Liver (tissue), 9 donors: Measurements from ENCODE around the gene SALL1. TPM values are rescaled to one million over a fixed set of nuclear protein-coding genes. Genes with fewer than 3 reads are reported as not detected.

Experiments
- DNase-seq: peaks from one replicate; pipeline ENCODE4 v3.0.0-alpha.2; 2017; ENCODE audit warnings: low spot score
- H3K27ac ChIP-seq, 2 donors: one replicate each; pipeline ENCODE4 v1.7.0; 2013; ENCODE audit warnings: inconsistent platforms in 2 of 2, low read length in 2 of 2, control low read depth in 1 of 2, low read depth in 1 of 2, mild to moderate bottlenecking in 1 of 2
- H3K27me3 ChIP-seq, 4 donors: one replicate each; pipeline versions ENCODE4 v1.6.1 to v1.7.0; 2013; ENCODE audit warnings: low read length in 3 of 4, inconsistent platforms in 1 of 4, mild to moderate bottlenecking in 1 of 4, moderate library complexity in 1 of 4; ENCODE audit not compliant: control insufficient read depth in 4 of 4, insufficient read depth in 4 of 4
- H3K36me3 ChIP-seq, 4 donors: one replicate each; pipeline versions ENCODE4 v1.6.1 to v1.7.0; 2013; ENCODE audit warnings: low read length in 3 of 4, mild to moderate bottlenecking in 3 of 4, low read depth in 1 of 4, moderate library complexity in 1 of 4; ENCODE audit not compliant: control insufficient read depth in 4 of 4, insufficient read depth in 3 of 4
- H3K4me1 ChIP-seq, 4 donors: one replicate each; pipeline versions ENCODE4 v1.6.1 to v1.7.0; 2013; ENCODE audit warnings: low read length in 3 of 4, mild to moderate bottlenecking in 3 of 4, moderate library complexity in 1 of 4; ENCODE audit not compliant: control insufficient read depth in 4 of 4, insufficient read depth in 4 of 4
- H3K4me3 ChIP-seq, 3 donors: one replicate each; pipeline versions ENCODE4 v1.6.1 to v1.7.0; 2013; ENCODE audit warnings: low read length in 3 of 3, control low read depth in 1 of 3, low read depth in 1 of 3, mild to moderate bottlenecking in 1 of 3
- H3K9ac ChIP-seq, 2 donors: one replicate each; pipeline ENCODE4 v1.7.0; 2013; ENCODE audit warnings: low read length in 2 of 2, mild to moderate bottlenecking in 2 of 2, moderate library complexity in 2 of 2, control low read depth in 1 of 2, low read depth in 1 of 2
- H3K9me3 ChIP-seq, 4 donors: one replicate each; pipeline versions ENCODE4 v1.6.1 to v1.7.0; 2013; ENCODE audit warnings: low read length in 3 of 4; ENCODE audit not compliant: control insufficient read depth in 4 of 4
- ATF3 ChIP-seq: IDR thresholded peaks from 2 replicates; pipeline ENCODE4 v1.6.1; 2016; ENCODE audit warnings: antibody characterized with exemption
- CTCF ChIP-seq: fragments of 150-350 bp; IDR thresholded peaks from 2 replicates; pipeline ENCODE4 v1.5.1; 2017; ENCODE audit warnings: improper control_type of control experiment, low read depth, low read length; ENCODE audit not compliant: missing input control
- FOXA1 ChIP-seq: IDR thresholded peaks from 2 replicates; pipeline ENCODE4 v1.6.1; 2016; ENCODE audit warnings: antibody characterized with exemption
- FOXA2 ChIP-seq: IDR thresholded peaks from 2 replicates; pipeline ENCODE4 v1.6.1; 2016; ENCODE audit warnings: antibody characterized with exemption
- GABPA ChIP-seq, 2 donors: IDR thresholded peaks in 1 of 2; conservative IDR thresholded peaks in 1 of 2; 2 replicates each; pipeline ENCODE4 v1.6.1; 2016; ENCODE audit warnings: antibody characterized with exemption in 2 of 2, mild to moderate bottlenecking in 1 of 2, moderate library complexity in 1 of 2
- HNF4A ChIP-seq, 2 donors: conservative IDR thresholded peaks; 2 replicates each; pipeline ENCODE4 v1.6.1; 2016; ENCODE audit warnings: antibody characterized with exemption in 2 of 2, mild to moderate bottlenecking in 2 of 2
- HNF4G ChIP-seq: IDR thresholded peaks from 2 replicates; pipeline ENCODE4 v1.6.1; 2016; ENCODE audit warnings: antibody characterized with exemption
- JUND ChIP-seq, 2 donors: IDR thresholded peaks; 2 replicates each; pipeline ENCODE4 v1.6.1; 2016; ENCODE audit warnings: antibody characterized with exemption in 2 of 2
- MAX ChIP-seq: IDR thresholded peaks from 2 replicates; pipeline ENCODE4 v1.6.1; 2016; ENCODE audit warnings: antibody characterized with exemption
- NR2F2 ChIP-seq: IDR thresholded peaks from 2 replicates; pipeline ENCODE4 v1.6.1; 2016; ENCODE audit warnings: antibody characterized with exemption
- REST ChIP-seq: IDR thresholded peaks from 2 replicates; pipeline ENCODE4 v1.6.1; 2016; ENCODE audit warnings: antibody characterized with exemption, mild to moderate bottlenecking
- RXRA ChIP-seq, 2 donors: IDR thresholded peaks; 2 replicates each; pipeline ENCODE4 v1.6.1; 2017 to 2018; ENCODE audit warnings: antibody characterized with exemption in 2 of 2, mild to moderate bottlenecking in 1 of 2
- SP1 ChIP-seq: IDR thresholded peaks from 2 replicates; pipeline ENCODE4 v1.6.1; 2018; ENCODE audit warnings: antibody characterized with exemption, mild to moderate bottlenecking
- TAF1 ChIP-seq: conservative IDR thresholded peaks from 2 replicates; pipeline ENCODE4 v1.6.1; 2016; ENCODE audit warnings: antibody characterized with exemption, mild to moderate bottlenecking
- YY1 ChIP-seq: IDR thresholded peaks from 2 replicates; pipeline ENCODE4 v1.6.1; 2016; ENCODE audit warnings: antibody characterized with exemption, mild to moderate bottlenecking
- ZBTB33 ChIP-seq: IDR thresholded peaks from 2 replicates; pipeline ENCODE4 v1.6.1; 2016; ENCODE audit warnings: antibody characterized with exemption
- WGBS: extraction: QIAGEN DNeasy Blood & Tissue Kit; methylation state at CpG from one replicate; pipeline ENCODE4 v1.1.7; 2013; 5-methylcytosine and 5-hydroxymethylcytosine counted together
- polyA plus RNA-seq, 2 donors: library from polyadenylated mRNA; stranded (reverse) in 1 of 2; unstranded in 1 of 2; fragments of 200-250 nt in 1 of 2; fragments of >200 nt in 1 of 2; fragmentation: Nextera tagmentation in 1 of 2; extraction: Ambion mirVana in 1 of 2; gene quantifications; one replicate each; pipeline versions ENCODE4 v1.2.1 to v1.2.3, GENCODE V29; 2013 to 2015
- total RNA-seq, 2 donors: library from RNA; depleted of rRNA; stranded (reverse); fragments of >200 nt; gene quantifications; one replicate each; pipeline ENCODE4 v1.2.3, GENCODE V29; 2014
- donor health status: healthy.
- donor health status: healthy.
- donor health status: healthy.
- donor health status: healthy.
- donor health status: healthy.

SALL1 gene
- total and polyA plus RNA-seq, 4 donors, result 1.8 to 13.4 (median 11.7) TPM

GRCh38 chr16:51163894-51164566 lies 13.0 kb upstream of the SALL1 start:
- 87% methylated on average over 6 of the region's 6 CpGs for WGBS
- Histone ChIP-seq H3K4me1 (peaks cover 0 to under 1% (median 0%) of the 10 kb centered on the region in 4 donors), H3K36me3 (no peaks in the 10 kb centered on the region), H3K9ac (no peak overlapping the region), H3K27ac (no peak overlapping the region), H3K4me3 (no peak overlapping the region), H3K9me3 (no peaks in the 10 kb centered on the region), H3K27me3 (no peaks in the 10 kb centered on the region)
- TF ChIP-seq ATF3 (no peak), YY1 (no peak), HNF4G (no peak), REST (no peak), SP1 (no peak), MAX (no peak), NR2F2 (no peak), GABPA (IDR thresholded peaks at IDR 0.05 in 1 of 2, conservative IDR thresholded peaks at IDR 0.05 in 1 of 2) (no peak), RXRA (IDR thresholded peaks at IDR 0.05) (no peak), JUND (IDR thresholded peaks at IDR 0.05) (no peak), CTCF (no peak), FOXA2 (no peak), TAF1 (no peak), HNF4A (conservative IDR thresholded peaks at IDR 0.05) (no peak), FOXA1 (no peak), ZBTB33 (no peak)
- DNase-seq, result no peak
